Kidney (tissue), 14 donors: Measurements from ENCODE around the gene AMIGO1. TPM values are rescaled to one million over a fixed set of nuclear protein-coding genes. Genes with fewer than 3 reads are reported as not detected.

Source experiments
- DNase-seq, 5 donors: peaks; one replicate each; pipeline ENCODE4 v3.0.0-alpha.2; 2013 to 2020
- FAIRE-seq: peaks from 2 replicates; lab custom pipeline; 2012; peaks lifted over from hg19 to GRCh38; lab: Jason Lieb, UNC
- H3K27ac ChIP-seq, 2 donors: one replicate each; pipeline ENCODE4 v1.7.0; 2013; ENCODE audit warnings: low read depth in 2 of 2, low read length in 2 of 2, inconsistent platforms in 1 of 2
- H3K27me3 ChIP-seq: one replicate; pipeline ENCODE4 v1.7.1; 2013; ENCODE audit warnings: low read length, inconsistent platforms; ENCODE audit not compliant: control insufficient read depth, insufficient read depth
- H3K36me3 ChIP-seq, 3 donors: one replicate each; pipeline versions ENCODE4 v1.7.0 to v1.7.1; 2013; ENCODE audit warnings: low read length in 3 of 3, control low read depth in 1 of 3, inconsistent platforms in 1 of 3; ENCODE audit not compliant: insufficient read depth in 3 of 3, control insufficient read depth in 2 of 3
- H3K4me1 ChIP-seq, 3 donors: one replicate each; pipeline versions ENCODE4 v1.7.0 to v1.7.1; 2013; ENCODE audit warnings: low read length in 3 of 3, inconsistent platforms in 1 of 3, low read depth in 1 of 3; ENCODE audit not compliant: control insufficient read depth in 2 of 3, insufficient read depth in 2 of 3
- H3K4me3 ChIP-seq, 3 donors: one replicate each; pipeline versions ENCODE4 v1.7.0 to v1.8.1; 2013; ENCODE audit warnings: low read length in 3 of 3, control low read depth in 1 of 3, inconsistent platforms in 1 of 3
- H3K9ac ChIP-seq, 3 donors: one replicate each; pipeline versions ENCODE4 v1.7.0 to v1.7.1; 2013; ENCODE audit warnings: low read length in 3 of 3, control low read depth in 1 of 3, inconsistent platforms in 1 of 3
- H3K9me3 ChIP-seq, 3 donors: one replicate each; pipeline versions ENCODE4 v1.7.0 to v1.7.1; 2013; ENCODE audit warnings: low read length in 3 of 3, control low read depth in 1 of 3, inconsistent platforms in 1 of 3; ENCODE audit not compliant: control insufficient read depth in 2 of 3, insufficient read depth in 1 of 3
- CTCF ChIP-seq: IDR thresholded peaks from 3 replicates; pipeline ENCODE4 v1.5.1; 2012; ENCODE audit warnings: mild to moderate bottlenecking, moderate library complexity, borderline replicate concordance; ENCODE audit not compliant: insufficient read depth; ENCODE audit errors: extremely low read depth
- intact Hi-C: fragments of 100-400 bp; cut with DNase I; formaldehyde crosslinking; loops from one replicate; pipeline ENCODE4 v1.11.1; 2022
- polyA plus RNA-seq: library from polyadenylated mRNA; stranded (reverse); fragments of 350-450 nt; fragmentation: Illumina TruSeq; extraction: RNeasy Lipid Tissue Mini Kit (QIAGEN cat#74804); gene quantifications from one replicate; pipeline ENCODE4 v1.2.3, GENCODE V29; 2014; ENCODE audit warnings: low read depth, low replicate concordance; ENCODE audit not compliant: insufficient read depth
- total RNA-seq: library from RNA; stranded (reverse); fragmentation: NEBNext Ultra II Directional; extraction: Animal tissue kit (Norgen Biotek cat#: 25700); gene quantifications from one replicate; pipeline ENCODE4 v1.2.1, GENCODE V29; 2021
- donor health status: control.
- donor health status: control.
- donor health status: control.
- donor health status: control.
- donor health status: control.
- donor health status: DM: yes; HTN: yes; CAD: no.
- donor health status: Normal renal cell carcinoma (clear cell type).

AMIGO1 gene
- total and polyA plus RNA-seq, 2 donors from 2014 or later: 5.1 to 8.5 TPM

- Histone ChIP-seq H3K36me3 (peaks cover 0 to 16% (median 9%) of the 10 kb centered on the region in 3 donors), H3K27me3 (no peaks in the 10 kb centered on the region), H3K27ac (no peak overlapping the region), H3K9ac (peak overlapping the region in 2 of 3 donors; percentile 49 to 54), H3K4me1 (peaks cover 0 to 11% (median 4%) of the 10 kb centered on the region in 3 donors), H3K9me3 (no peaks in the 10 kb centered on the region), H3K4me3 (peak overlapping the region in 1 of 3 donors; percentile 93)
- FAIRE-seq (no peak), DNase-seq (no peak)
- TF ChIP-seq CTCF: no peak
- intact Hi-C loops: loop anchor here (5.0 kb wide), 1 partner anchor 39 kb away; no protein-coding TSS in a partner anchor
These were observed 16.3 kb downstream of the AMIGO1 start for GRCh38 chr1:109493227-109493626.

GRCh38 chr1:109492779-109493178 is 16.7 kb downstream of the AMIGO1 start:
- DNase-seq: no peak
- no peak for TF ChIP-seq CTCF
- FAIRE-seq: no peak
- Histone ChIP-seq H3K9me3 (no peaks in the 10 kb centered on the region), H3K36me3 (peaks cover 0 to 15% (median 12%) of the 10 kb centered on the region in 3 donors), H3K4me1 (peaks cover 0 to 11% (median 4%) of the 10 kb centered on the region in 3 donors), H3K27me3 (no peaks in the 10 kb centered on the region), H3K9ac (no peak overlapping the region), H3K4me3 (no peak overlapping the region), H3K27ac (no peak overlapping the region)
- intact Hi-C loops: loop anchor here (5.0 kb wide), 1 partner anchor 40 kb away; no protein-coding TSS in a partner anchor

- DNase-seq (no peak), FAIRE-seq (no peak)
- no peak overlapping the region for H3K4me3 ChIP-seq
- no peak overlapping the region for H3K9ac ChIP-seq
- no peaks in the 10 kb centered on the region for H3K9me3 ChIP-seq
- peaks cover 0 to 11% (median 4%) of the 10 kb centered on the region in 3 donors for H3K4me1 ChIP-seq
- H3K27me3 ChIP-seq: no peaks in the 10 kb centered on the region
- intact Hi-C loops: loop anchor here (5.0 kb wide), 1 partner anchor 41 kb away; no protein-coding TSS in a partner anchor
- TF ChIP-seq CTCF: no peak
- no peak overlapping the region for H3K27ac ChIP-seq
- peaks cover 0 to 8% (median 2%) of the 10 kb centered on the region in 3 donors for H3K36me3 ChIP-seq
These were observed 18.2 kb downstream of the AMIGO1 start for GRCh38 chr1:109491372-109491771.
